NCI-H2029 (cell line): ENCODE data around the gene PPIG.
"Not testable (repeated sequence)": the region's sequence is repeated elsewhere in the genome, so short reads cannot be mapped to it uniquely, and the experiment has no call there.

ENCODE experiments used
- DNase-seq: peaks from one replicate; lab custom pipeline; 2025; lab: John Stamatoyannopoulos, UW

The PPIG gene

DNA sequence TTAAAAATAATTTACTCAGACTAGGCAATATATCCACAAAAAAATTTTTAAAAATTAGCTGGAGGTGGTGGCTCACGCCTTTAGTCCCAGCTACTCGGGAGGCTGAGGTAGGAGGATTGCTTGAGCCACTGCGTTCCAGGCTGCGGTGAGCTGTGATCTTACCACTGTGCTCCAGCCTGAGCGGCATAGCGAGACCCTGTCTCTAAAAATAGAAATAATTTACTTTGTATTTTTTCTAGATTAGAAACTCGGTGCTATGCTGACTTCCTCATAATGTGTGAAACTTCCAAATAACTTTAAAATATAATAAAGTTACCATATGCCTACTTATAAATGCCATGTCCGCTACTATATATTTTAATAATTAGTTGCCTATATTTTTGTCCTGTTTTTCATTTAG, 6.7 kb downstream of the PPIG start:
- no peak for DNase-seq

DNA sequence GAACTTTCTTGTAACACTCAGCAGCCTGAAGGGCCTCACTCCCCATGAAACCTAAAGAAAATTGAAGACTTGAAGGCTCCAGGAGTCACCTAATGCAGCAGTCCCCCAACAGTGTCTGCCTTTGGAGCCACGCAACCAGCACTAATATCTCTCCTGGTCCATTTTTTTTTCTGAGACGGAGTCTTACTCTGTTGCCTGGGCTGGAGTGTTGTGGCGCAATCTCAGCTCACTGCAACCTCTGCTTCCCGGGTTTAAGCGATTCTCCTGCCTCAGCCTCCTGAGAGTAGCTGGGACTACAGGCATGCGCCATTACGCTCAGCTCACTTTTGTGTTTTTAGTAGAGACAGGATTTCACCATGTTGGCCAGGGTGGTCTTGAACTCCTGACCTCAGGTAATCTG, 12.4 kb downstream of the PPIG start:
- not testable (repeated sequence) for DNase-seq

- DNase-seq = no peak
Measured at GRCh38 chr2:169598982-169599381, 14.8 kb downstream of the PPIG start.

DNA sequence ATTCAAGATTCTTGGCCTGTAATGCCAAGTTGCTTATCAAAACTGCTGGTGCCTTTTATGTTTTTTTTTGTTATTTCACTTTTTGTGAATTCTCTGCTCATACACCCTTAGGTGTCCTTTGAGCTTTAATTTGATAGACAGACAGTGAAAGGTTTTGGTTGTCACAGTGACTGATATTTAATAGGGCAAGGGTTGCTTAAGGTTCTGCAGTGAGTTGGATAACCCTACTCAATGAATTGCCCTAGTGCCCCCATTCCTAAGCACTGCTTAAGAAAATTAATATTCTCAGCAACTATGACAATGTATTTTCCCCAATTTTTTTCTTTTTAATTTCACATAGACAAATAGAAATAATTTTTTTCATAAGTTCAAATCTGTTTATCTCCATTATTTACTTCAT, 15.4 kb downstream of the PPIG start:
- DNase-seq = no peak

- no peak for DNase-seq
Measured at GRCh38 chr2:169609264-169609663, 25.1 kb downstream of the PPIG start.

GRCh38 chr2:169613876-169614275, 29.7 kb downstream of the PPIG start:
- no peak for DNase-seq

DNA sequence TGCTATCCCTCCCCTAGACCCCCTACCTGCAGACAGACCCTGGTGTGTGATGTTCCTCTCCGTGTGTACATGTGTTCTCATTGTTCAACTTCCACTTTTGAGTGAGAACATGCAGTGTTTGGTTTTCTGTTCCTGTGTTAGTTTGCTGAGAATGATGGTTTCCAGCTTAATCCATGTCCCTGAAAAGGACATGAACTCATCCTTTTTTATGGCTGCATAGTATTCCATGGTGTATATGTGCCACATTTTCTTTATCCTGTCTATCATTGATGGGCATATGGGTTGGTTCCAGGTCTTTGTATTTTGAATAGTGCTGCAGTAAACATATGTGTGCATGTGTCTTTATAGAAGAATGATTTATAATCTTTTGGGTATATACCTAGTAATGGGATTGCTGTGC, 31.8 kb downstream of the PPIG start:
- DNase-seq = not testable (repeated sequence)

GRCh38 chr2:169619946-169620345, 35.8 kb downstream of the PPIG start:
- no peak for DNase-seq

DNA sequence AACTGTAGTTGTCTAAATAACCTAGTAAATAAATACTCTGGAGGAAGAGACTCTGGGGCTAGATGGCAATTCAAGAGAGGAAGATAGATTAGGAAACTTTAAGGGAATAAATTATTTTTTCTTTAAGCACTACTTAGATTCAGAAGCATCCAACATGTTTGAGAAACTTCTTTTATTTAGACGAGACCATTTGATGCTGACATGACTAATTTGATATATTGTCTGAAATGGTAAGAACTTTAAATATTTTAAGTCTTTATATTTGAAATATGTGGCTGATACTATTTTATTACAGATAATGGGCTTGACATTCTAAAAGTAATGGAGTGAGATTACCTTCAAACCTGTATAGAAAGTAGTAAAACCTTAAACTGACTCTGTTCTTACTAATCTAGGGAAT, 36.4 kb downstream of the PPIG start:
- no peak for DNase-seq

DNA sequence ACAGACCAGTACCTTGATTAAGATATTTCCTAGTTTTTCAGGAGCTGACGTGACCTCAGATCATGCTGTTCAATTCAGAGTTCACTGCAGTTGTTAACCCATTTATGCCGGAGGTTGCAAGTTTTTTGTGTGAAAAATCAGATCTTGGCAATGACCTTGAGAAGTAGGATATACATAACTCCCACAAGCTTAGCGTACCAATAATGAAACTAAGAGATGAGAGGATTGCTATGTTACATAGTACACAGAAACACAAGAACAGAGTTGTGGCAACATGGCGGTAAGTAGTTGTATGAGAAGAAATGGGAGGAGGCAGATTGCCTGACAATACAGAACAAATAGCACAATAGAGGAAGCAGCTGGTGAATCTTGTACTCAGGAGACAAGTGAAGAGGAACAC, 39.1 kb downstream of the PPIG start:
- no peak for DNase-seq

GRCh38 chr2:169625781-169626180, 41.6 kb downstream of the PPIG start:
- no peak for DNase-seq

- no peak for DNase-seq
Measured at GRCh38 chr2:169636440-169637097, 52.4 kb downstream of the PPIG start.

DNA sequence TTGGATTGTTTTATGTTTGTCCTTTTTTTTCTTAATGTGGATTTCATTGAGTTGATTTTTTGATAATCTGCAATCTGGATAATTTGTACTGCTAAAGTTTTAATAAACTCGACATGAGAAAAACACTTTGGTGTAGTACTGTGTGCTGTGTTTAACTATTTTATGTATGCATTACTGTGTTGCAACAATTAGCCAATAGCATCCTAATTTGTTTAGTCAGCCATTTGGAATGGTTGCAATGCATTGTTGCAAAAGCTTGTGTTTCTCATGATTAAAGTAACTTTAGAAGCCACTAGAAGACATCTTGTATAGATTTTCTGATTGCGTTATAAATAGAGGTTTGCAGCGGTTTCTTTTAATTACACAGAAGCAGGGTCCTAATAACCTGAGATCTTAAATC, 53.5 kb downstream of the PPIG start:
- DNase-seq = no peak

DNA sequence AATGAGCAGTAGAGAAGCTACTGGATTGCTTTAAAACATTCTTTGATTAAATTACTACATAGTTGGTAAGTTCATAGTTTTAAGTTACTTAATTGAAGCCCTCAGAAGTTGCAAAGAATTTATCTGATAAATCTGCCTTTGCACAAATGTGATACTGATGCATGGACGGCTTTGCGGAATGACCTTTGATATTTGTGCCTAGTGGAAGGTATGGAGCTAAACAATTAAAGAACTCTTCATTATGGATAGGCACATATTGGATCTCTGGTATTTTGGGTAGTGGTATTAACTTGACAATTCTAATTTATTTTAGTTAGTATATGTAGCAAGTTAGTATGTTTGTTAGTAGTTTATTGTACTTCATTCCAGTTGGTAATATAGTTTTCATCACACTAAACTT, 56.0 kb downstream of the PPIG start:
- DNase-seq = no peak

- no peak for DNase-seq
Measured at GRCh38 chr2:169641464-169641863, 57.3 kb downstream of the PPIG start.

GRCh38 chr2:169644173-169644572, 60.0 kb downstream of the PPIG start:
- no peak for DNase-seq

- no peak for DNase-seq
Measured at GRCh38 chr2:169647496-169647895, 63.3 kb downstream of the PPIG start.

- no peak for DNase-seq
Measured at GRCh38 chr2:169649278-169649677, 65.1 kb downstream of the PPIG start.

DNA sequence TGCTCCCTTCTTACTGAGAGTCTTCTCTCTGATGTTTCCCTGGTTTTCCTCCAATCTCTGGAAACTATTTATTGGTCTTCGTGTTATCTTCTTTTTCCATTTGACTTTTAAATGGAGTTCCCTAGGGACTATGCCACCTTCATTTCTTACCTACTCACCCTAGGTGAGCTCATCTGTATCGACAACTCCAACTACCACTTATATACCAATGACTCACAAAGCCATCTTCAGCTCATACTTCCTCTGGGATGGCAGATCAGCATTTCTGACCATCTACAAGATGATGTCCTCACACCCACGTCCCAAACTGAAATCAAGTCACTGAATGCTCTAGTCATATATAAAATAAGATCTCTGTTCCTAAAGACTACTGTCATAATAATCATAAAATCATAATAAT, 69.5 kb downstream of the PPIG start:
- DNase-seq = no peak

DNA sequence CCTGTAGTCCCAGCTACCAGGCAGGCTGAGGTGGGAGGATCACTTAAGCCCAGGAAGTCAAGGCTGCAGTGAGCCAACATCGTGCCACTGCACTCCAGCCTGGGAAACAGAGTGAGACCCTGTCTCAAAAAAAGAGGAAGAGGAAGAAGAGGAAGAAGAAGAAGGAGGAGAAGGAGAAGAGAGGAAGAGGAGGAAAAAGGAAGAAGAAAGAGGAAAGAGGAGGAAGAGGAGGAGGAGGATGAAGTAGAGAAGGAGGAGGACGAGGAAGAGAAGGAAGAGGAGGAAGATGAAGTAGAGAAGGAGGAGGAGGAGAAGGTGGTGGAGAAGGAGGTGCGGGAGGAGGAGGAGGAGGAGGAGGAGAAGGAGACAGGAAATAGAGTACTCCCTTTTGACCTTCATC, 72.0 kb downstream of the PPIG start:
- no peak for DNase-seq

DNA sequence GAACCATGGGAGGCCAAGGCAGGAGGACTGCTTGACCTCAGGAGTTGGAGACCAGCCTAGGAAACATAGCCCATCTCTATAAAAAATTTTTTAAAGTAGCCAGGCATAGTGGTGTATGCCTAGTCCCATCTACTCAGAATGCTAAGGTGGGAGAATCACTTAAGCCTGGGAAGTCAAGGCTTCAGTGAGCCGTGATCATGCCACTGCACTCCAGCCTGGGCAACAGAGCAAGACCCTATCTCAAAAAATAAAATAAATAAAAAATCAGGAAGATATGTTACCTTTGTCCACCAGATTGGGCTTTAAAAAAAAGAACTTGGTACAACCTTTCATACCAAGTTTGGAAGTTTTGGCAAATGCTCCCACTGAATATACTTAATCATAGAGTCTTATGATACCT, 74.7 kb downstream of the PPIG start:
- DNase-seq = no peak

DNA sequence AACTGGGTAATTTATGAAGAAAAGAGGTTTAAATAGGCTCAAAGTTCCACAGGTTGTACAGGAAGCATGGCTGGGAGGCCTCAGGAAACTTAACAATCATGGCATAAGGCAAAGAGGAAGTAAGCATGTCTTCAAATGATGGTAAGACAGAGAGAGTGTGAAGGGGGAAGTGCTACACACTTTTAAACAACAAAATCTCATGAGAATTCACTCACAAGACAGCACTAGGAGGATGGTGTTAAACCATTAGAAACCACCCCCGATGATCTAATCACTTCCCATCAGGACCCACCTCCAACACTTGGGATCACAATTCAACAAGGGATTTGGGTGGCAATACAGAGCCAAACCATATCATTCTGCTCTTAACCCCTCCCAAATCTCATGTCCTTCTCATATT, 75.2 kb downstream of the PPIG start:
- DNase-seq = no peak

GRCh38 chr2:169661265-169661664, 77.1 kb downstream of the PPIG start:
- DNase-seq = no peak

GRCh38 chr2:169662744-169663143, 78.6 kb downstream of the PPIG start:
- no peak for DNase-seq

DNA sequence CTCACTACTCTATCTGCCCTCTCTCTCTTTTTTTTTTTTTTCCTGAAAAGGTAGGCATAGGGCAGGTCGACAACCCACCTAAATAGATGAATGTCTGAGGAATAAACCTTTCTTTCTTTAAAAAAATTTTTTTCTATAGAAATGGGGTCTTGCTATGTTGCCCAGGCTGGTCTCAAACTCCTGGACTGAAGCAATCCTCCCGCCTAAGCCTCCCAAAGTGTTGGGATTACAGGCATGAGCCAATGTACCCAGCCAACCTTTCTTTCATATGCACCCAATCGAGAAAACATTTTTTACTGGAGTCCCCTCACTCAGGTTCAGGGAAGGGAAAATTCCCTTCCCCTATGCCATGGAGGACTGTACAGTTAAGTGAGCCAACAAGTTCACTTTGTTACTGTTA, 79.1 kb downstream of the PPIG start:
- no peak for DNase-seq
